Omental fat pad (tissue), 4 donors: ENCODE results near the gene CLSTN1. TPM values are rescaled to one million over a fixed set of nuclear protein-coding genes. Genes with fewer than 3 reads are reported as not detected.
A peak's percentile ranks its signal among the peaks of the same experiment; 100 is the strongest.

ENCODE experiments used
- ATAC-seq: fragments of 150-250 bp; one replicate; pipeline ENCODE4 v1.9.1; 2016; ENCODE audit warnings: mild to moderate bottlenecking, moderate library complexity; ENCODE audit not compliant: low FRiP score
- DNase-seq: peaks from one replicate; pipeline ENCODE4 v3.0.0-alpha.2; 2019; ENCODE audit warnings: low spot score
- CTCF ChIP-seq, 3 donors: fragments of 450-650 bp; IDR thresholded peaks; one replicate each; pipeline ENCODE4 v1.5.1; 2016 to 2017; ENCODE audit warnings: antibody characterized with exemption in 3 of 3, mild to moderate bottlenecking in 3 of 3, moderate library complexity in 2 of 3
- total RNA-seq, 4 donors: library from RNA; depleted of rRNA; stranded (reverse); fragments of >200 nt; gene quantifications; one replicate each; pipeline ENCODE4 v1.1.0, GENCODE V29; 2016

Gene CLSTN1
- total RNA-seq, 4 donors from 2014 or later = 28.3 to 41.0 (median 30.1) TPM

GRCh38 chr1:9787702-9788101 is 36.1 kb downstream of the CLSTN1 start:
- TF ChIP-seq CTCF (IDR thresholded peaks at IDR 0.05) = no peak
- no peak for ATAC-seq
- no peak for DNase-seq

GRCh38 chr1:9785406-9785805 is 38.4 kb downstream of the CLSTN1 start:
- DNase-seq (no peak), ATAC-seq (no peak)
- no peak for TF ChIP-seq CTCF (IDR thresholded peaks at IDR 0.05)

GRCh38 chr1:9784508-9785133 is 39.1 kb downstream of the CLSTN1 start:
- DNase-seq (no peak), ATAC-seq (no peak)
- TF ChIP-seq CTCF (IDR thresholded peaks at IDR 0.05) = peak in 1 of 3 donors; percentile 55

- ATAC-seq (no peak), DNase-seq (no peak)
- no peak for TF ChIP-seq CTCF (IDR thresholded peaks at IDR 0.05)
Measured at GRCh38 chr1:9782897-9783296, 40.9 kb downstream of the CLSTN1 start.

GRCh38 chr1:9782116-9782751 is 41.5 kb downstream of the CLSTN1 start:
- no peak for ATAC-seq
- no peak for TF ChIP-seq CTCF (IDR thresholded peaks at IDR 0.05)
- DNase-seq = no peak

GRCh38 chr1:9780554-9781110 is 43.1 kb downstream of the CLSTN1 start:
- ATAC-seq = no peak
- no peak for TF ChIP-seq CTCF (IDR thresholded peaks at IDR 0.05)
- DNase-seq = no peak

- ATAC-seq (no peak), DNase-seq (no peak)
- TF ChIP-seq CTCF (IDR thresholded peaks at IDR 0.05) = no peak
Measured at GRCh38 chr1:9778905-9779304, 44.9 kb downstream of the CLSTN1 start.
